HepG2 (cell line): ENCODE results near the gene JSRP1. TPM values are rescaled to one million over a fixed set of nuclear protein-coding genes. Genes with fewer than 3 reads are reported as not detected.
A peak's percentile ranks its signal among the peaks of the same experiment; 100 is the strongest.

Source experiments
- AKAP8 ChIP-seq: sonication (generic); formaldehyde crosslinking; IDR thresholded peaks from 2 replicates; pipeline ENCODE4 v1.5.1; 2020; ENCODE audit warnings: mild to moderate bottlenecking, missing genetic modification reagents
- HNRNPK ChIP-seq: fragments of 200-400 bp; formaldehyde crosslinking; IDR thresholded peaks from 2 replicates; pipeline ENCODE4 v1.6.1; 2018; ENCODE audit warnings: low read length, low read depth, moderate library complexity, mild to moderate bottlenecking; ENCODE audit not compliant: poor library complexity, severe bottlenecking
- KDM4B ChIP-seq: sonication (generic); formaldehyde crosslinking; IDR thresholded peaks from 2 replicates; pipeline ENCODE4 v1.4.0; 2020; ENCODE audit warnings: missing genetic modification reagents
- KMT2B ChIP-seq: IDR thresholded peaks from 2 replicates; pipeline ENCODE4 v1.6.1; 2016; ENCODE audit warnings: missing genetic modification reagents, missing compliant biosample characterization
- POLR2G ChIP-seq: fragments of 200-400 bp; formaldehyde crosslinking; IDR thresholded peaks from 2 replicates; pipeline ENCODE4 v1.6.1; 2018; ENCODE audit warnings: mild to moderate bottlenecking, low read depth, low read length, moderate library complexity
- ZNF333 ChIP-seq: sonication (generic); formaldehyde crosslinking; IDR thresholded peaks from 2 replicates; pipeline ENCODE4 v1.4.0; 2020; ENCODE audit warnings: mild to moderate bottlenecking, missing genetic modification reagents, borderline replicate concordance
- ZNF709 ChIP-seq: sonication (generic); formaldehyde crosslinking; IDR thresholded peaks from 2 replicates; pipeline ENCODE4 v1.5.0; 2020; ENCODE audit warnings: mild to moderate bottlenecking, missing genetic modification reagents
- ZNF776 ChIP-seq: sonication (generic); formaldehyde crosslinking; IDR thresholded peaks from 2 replicates; pipeline ENCODE4 v1.4.0; 2020; ENCODE audit warnings: mild to moderate bottlenecking, missing genetic modification reagents
- polyA plus RNA-seq, 8 experiments: library from polyadenylated mRNA; depleted of rRNA in 3 of 8; stranded (reverse) in 7 of 8; unstranded in 1 of 8; fragments of >200 nt; fragmentation: Illumina TruSeq in 4 of 8; extraction: Trizol in 4 of 8; gene quantifications; 2 replicates each; pipeline versions ENCODE4 v1.2.1 to v1.2.3, GENCODE V29; 2011 to 2016; ENCODE audit warnings: low read depth in 4 of 8, missing spikeins in 1 of 8, mixed read lengths in 1 of 8; ENCODE audit not compliant: insufficient read depth in 1 of 8
- total RNA-seq, 5 experiments: library from RNA; depleted of rRNA; stranded (reverse); fragments of >200 nt; fragmentation: Illumina TruSeq; extraction: Trizol; gene quantifications; 2 replicates each; pipeline ENCODE4 v1.2.3, GENCODE V29; 2016; ENCODE audit warnings: low read depth in 1 of 5
- TF ChIP-seq, protein P1 (sequence below): sonication (generic); formaldehyde crosslinking; IDR thresholded peaks from 2 replicates; pipeline ENCODE4 v1.4.0; 2020; ENCODE audit warnings: mild to moderate bottlenecking, missing genetic modification reagents
- TF ChIP-seq, protein P2 (sequence below): sonication (generic); formaldehyde crosslinking; IDR thresholded peaks from 2 replicates; pipeline ENCODE4 v1.4.0; 2020; ENCODE audit warnings: missing genetic modification reagents, mild to moderate bottlenecking, borderline replicate concordance
- TF ChIP-seq, protein P3 (sequence below): IDR thresholded peaks from 2 replicates; pipeline ENCODE4 v1.6.1; 2016; ENCODE audit warnings: mild to moderate bottlenecking, missing biosample characterization, missing genetic modification reagents

JSRP1 gene
- total and polyA plus RNA-seq, 2 of the 13 experiments (the other 11 are each of a cell fraction or from before 2014, with no cell fraction given), result 0.16 to 0.38 TPM

DNA sequence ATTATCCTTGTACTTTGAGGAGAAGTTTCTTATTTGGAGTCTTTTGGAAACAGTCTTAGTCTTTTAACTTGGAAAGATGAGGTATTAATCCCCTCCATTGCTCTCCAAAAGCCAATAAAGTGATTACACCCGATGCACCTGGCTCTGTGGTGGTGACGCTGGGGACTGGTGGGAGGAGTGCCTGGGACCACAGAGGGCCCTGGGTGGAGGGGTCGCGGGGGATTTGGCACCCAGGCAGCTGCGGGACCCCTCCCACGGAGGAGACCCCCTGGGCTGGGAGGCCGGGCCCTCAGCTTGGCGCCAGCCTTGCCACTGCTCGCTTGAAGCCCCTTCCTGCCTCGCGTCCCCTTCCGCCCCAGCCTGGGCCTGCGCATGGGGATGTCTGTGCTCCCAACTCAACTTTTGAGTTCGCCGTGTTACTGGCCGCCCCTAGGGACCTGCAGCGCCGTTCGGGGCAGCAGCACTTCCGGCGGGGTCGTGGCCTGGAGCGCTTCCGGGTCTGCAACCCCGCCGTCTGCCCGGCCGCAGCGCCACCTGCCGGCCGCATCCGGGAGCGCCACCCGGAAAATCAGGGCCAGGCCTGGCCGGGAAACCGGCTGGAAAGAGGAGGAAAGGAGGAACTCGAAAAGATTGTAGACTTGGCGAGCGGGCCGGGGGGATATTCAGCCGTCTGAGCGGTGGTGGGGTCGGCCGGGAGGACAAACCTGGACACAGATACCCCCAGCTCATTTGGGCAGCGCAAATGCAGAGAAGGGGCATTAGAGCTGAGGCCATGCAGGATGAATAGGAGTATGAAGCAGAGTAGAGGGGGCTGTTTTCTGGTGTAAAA, 17.4 kb upstream of the JSRP1 start (continued):
- TF ChIP-seq POLR2G, result peak; percentile 78
- TF ChIP-seq, protein P1, sequence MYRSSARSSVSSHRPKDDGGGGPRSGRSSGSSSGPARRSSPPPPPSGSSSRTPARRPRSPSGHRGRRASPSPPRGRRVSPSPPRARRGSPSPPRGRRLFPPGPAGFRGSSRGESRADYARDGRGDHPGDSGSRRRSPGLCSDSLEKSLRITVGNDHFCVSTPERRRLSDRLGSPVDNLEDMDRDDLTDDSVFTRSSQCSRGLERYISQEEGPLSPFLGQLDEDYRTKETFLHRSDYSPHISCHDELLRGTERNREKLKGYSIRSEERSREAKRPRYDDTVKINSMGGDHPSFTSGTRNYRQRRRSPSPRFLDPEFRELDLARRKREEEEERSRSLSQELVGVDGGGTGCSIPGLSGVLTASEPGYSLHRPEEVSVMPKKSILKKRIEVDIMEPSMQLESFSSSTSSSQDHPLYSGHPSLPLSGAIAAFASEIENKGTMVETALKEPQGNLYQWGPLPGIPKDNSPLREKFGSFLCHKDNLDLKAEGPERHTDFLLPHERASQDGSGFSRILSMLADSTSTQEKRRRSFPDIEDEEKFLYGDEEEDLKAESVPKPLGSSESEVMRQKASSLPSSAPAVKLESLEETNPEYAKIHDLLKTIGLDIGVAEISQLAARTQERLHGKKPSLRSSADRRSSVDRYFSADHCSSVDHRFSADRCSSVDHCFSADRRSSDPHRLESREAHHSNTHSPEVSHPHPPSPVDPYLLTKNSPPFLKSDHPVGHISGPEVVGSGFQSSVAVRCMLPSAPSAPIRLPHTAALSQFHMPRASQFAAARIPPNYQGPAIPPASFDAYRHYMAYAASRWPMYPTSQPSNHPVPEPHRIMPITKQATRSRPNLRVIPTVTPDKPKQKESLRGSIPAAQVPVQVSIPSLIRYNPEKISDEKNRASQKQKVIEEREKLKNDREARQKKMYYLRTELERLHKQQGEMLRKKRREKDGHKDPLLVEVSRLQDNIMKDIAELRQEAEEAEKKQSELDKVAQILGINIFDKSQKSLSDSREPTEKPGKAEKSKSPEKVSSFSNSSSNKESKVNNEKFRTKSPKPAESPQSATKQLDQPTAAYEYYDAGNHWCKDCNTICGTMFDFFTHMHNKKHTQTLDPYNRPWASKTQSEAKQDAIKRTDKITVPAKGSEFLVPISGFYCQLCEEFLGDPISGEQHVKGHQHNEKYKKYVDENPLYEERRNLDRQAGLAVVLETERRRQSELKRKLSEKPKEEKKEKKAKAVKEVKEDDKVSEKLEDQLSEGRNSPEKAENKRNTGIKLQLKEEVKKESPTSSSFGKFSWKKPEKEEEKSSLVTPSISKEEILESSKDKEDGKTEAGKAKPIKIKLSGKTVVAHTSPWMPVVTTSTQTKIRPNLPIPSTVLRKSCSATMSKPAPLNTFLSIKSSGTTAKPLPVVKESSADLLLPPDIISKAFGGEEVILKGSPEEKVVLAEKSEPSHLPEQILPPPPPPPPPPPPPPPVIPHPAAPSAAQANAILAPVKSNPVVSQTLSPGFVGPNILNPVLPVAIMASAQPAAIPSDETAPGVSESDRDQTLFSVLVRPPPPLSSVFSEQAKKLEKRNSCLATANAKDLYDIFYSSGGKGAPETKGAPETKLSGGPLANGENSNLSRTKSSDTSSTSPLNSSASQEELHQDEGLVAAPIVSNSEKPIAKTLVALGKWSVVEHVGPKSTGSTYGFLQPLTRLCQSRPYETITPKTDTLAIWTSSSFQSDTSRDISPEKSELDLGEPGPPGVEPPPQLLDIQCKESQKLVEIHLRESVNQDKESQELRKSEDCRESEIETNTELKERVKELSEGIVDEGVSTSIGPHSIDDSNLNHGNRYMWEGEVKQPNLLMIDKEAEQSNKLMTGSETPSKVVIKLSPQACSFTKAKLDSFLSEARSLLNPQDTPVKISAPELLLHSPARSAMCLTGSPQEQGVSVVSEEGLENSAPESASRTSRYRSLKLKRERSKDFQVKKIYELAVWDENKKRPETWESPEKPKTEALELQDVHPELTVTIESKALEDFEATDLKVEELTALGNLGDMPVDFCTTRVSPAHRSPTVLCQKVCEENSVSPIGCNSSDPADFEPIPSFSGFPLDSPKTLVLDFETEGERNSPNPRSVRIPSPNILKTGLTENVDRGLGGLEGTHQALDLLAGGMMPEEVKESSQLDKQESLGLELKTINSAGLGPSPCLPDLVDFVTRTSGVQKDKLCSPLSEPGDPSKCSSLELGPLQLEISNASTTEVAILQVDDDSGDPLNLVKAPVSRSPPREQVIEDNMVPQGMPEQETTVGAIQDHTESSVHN (CRISPR knock-in tag), result peak; percentile 99
- TF ChIP-seq, protein P2, sequence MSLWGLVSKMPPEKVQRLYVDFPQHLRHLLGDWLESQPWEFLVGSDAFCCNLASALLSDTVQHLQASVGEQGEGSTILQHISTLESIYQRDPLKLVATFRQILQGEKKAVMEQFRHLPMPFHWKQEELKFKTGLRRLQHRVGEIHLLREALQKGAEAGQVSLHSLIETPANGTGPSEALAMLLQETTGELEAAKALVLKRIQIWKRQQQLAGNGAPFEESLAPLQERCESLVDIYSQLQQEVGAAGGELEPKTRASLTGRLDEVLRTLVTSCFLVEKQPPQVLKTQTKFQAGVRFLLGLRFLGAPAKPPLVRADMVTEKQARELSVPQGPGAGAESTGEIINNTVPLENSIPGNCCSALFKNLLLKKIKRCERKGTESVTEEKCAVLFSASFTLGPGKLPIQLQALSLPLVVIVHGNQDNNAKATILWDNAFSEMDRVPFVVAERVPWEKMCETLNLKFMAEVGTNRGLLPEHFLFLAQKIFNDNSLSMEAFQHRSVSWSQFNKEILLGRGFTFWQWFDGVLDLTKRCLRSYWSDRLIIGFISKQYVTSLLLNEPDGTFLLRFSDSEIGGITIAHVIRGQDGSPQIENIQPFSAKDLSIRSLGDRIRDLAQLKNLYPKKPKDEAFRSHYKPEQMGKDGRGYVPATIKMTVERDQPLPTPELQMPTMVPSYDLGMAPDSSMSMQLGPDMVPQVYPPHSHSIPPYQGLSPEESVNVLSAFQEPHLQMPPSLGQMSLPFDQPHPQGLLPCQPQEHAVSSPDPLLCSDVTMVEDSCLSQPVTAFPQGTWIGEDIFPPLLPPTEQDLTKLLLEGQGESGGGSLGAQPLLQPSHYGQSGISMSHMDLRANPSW (CRISPR knock-in tag), result no peak
- no peak for TF ChIP-seq KMT2B (CRISPR knock-in tag)
- peak; percentile 87; the same call in 1 of the 2 replicates for TF ChIP-seq ZNF333
- TF ChIP-seq ZNF709 (CRISPR knock-in tag), result 0 out of 2 replicates have a peak, but pooled peaks have one; percentile 29
- TF ChIP-seq HNRNPK, result peak; percentile 29
- TF ChIP-seq KDM4B (CRISPR knock-in tag), result peak; percentile 43; the same call in 1 of the 2 replicates
- TF ChIP-seq, protein P3, sequence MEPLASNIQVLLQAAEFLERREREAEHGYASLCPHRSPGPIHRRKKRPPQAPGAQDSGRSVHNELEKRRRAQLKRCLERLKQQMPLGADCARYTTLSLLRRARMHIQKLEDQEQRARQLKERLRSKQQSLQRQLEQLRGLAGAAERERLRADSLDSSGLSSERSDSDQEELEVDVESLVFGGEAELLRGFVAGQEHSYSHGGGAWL (CRISPR knock-in tag), result peak; percentile 52
- peak; percentile 72; the same call in 1 of the 2 replicates for TF ChIP-seq ZNF776 (CRISPR knock-in tag)
- TF ChIP-seq AKAP8 (CRISPR knock-in tag), result peak; percentile 100
